ENCODE results near the gene STYXL2.

The STYXL2 gene

DNA sequence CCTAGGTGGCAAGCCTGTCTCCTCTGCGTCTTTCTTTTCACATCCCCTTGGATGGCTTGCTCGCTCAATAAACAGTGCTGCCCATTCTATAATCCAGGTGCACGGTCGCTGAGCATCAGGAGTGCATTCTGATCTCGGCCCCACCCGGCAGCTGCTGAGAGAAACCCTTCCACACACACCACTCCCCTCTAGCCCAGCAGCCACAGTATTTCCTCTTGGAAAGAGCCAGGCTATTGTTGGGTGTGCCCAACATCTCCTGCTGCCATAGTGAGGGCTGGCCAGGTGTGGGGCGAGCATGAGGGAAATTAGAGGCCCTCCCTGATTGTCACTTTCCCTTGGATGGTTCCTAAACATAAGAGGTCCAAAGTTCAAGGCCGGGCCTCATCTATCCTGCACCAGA lies 28.4 kb upstream of the STYXL2 start:
- in situ Hi-C loops (cut with MboI; ENCODE audit: low sequenced_read_pairs): loop anchor here (5.0 to 10.0 kb wide), 3 partner anchors 377 to 619 kb away; no protein-coding TSS in a partner anchor
- Histone ChIP-seq H3K36me3 (replicated peaks) (no peaks in the 10 kb centered on the region), H3K9me3 (no peaks in the 10 kb centered on the region; the same call in 1 of the 2 replicates), H3K4me1 (no peaks in the 10 kb centered on the region), H3K4me3 (no peak overlapping the region), H3K27me3 (ENCODE audit: low read depth) (peaks cover 3% of the 10 kb centered on the region; the same call in 1 of the 2 replicates)
- DNase-seq (ENCODE audit: low spot score in 2 of 2): no peak

DNA sequence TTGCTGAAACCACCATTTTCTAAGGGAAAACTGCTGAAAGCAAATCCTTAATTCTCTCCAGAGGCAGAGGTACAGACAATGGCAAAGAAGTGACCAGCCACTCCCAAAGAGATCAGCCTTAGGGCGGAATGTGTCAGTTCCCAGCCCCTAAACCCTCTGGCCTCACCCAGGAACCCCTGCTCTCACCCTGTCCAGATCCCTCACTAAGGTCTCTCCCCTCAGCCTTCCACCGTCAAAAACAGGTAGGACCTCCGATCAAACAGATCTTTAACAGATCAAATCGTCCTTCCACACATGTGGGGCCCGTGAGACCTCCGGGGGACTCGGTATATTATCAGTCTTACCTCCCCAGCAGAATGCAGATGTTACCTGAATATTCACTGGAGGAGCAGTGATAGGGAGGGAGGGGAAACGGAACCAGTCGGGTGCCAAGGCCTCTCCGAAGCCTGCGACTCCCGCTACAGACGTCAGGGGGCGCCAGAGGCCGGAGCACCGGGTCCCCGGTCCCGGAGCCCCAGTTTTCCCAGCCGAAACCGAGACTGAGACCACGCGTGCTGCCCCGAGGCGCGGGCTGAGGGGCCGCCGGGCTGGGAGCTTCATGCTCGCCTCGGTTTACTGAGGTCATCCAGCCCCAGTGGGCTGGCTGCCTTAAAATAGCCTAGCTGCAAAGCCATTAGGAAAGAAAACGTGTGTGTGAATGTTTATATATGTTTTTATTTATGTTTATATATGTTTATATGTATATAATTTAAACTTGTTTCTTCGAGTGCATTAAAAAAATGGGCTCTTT lies 27.3 kb upstream of the STYXL2 start:
- in situ Hi-C loops (cut with MboI; ENCODE audit: low sequenced_read_pairs): loop anchor here (5.0 to 10.0 kb wide), 3 partner anchors 376 to 618 kb away; no protein-coding TSS in a partner anchor
- no peaks in the 10 kb centered on the region; the same call in 1 of the 2 replicates for H3K9me3 ChIP-seq
- peaks cover 3% of the 10 kb centered on the region; the same call in 1 of the 2 replicates for H3K27me3 ChIP-seq (ENCODE audit: low read depth)
- no peaks in the 10 kb centered on the region for H3K4me1 ChIP-seq
- DNase-seq (ENCODE audit: low spot score in 2 of 2): peak; percentile 52 to 88
- no peak overlapping the region for H3K4me3 ChIP-seq
- no peaks in the 10 kb centered on the region for H3K36me3 ChIP-seq (replicated peaks)

DNA sequence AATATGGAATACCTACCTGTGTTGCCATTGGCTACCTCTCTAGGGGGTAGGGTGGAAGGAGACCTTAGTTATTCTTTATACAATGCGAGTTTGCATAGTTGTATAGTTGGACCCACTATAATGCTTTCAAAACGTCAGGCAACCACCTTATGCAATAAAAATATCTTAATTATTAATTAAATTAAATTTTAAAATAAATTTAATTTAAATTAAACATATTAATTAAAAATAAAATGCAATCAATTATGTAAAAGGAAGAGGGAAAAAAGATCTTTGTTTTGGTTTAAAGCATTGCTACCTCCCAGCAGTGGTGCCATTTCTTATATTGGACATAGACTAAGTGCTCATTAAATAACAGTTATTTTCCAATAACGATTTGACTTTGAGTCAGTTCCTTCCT lies 26.0 kb upstream of the STYXL2 start:
- Histone ChIP-seq H3K27me3 (ENCODE audit: low read depth) (peaks cover 9% of the 10 kb centered on the region), H3K4me3 (no peak overlapping the region), H3K9me3 (no peaks in the 10 kb centered on the region; the same call in 1 of the 2 replicates), H3K36me3 (replicated peaks) (no peaks in the 10 kb centered on the region), H3K4me1 (no peaks in the 10 kb centered on the region)
- in situ Hi-C loops (cut with MboI; ENCODE audit: low sequenced_read_pairs): loop anchor here (5.0 to 10.0 kb wide), 3 partner anchors 374 to 617 kb away; no protein-coding TSS in a partner anchor
- DNase-seq (ENCODE audit: low spot score in 2 of 2): no peak

DNA sequence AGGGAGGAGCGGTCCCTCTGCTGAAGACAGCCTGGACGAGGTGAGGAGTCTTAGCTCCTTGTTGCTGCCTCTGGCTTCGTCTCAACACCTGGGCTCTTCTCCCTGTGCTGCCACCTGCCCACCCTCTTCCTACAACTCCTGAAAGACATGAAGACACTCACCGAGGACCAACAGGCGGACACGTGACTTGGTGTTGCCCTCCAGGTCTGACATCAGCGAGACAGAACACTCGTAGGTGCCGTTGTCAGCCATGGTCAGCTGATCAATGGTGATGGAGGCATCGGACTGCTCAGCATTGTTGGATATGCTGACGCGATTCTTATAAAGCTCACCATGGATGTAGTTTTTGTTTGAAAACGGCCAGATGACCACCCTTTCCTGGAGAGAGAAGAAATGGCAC lies 25.1 kb upstream of the STYXL2 start:
- in situ Hi-C loops (cut with MboI; ENCODE audit: low sequenced_read_pairs): loop anchor here (5.0 to 10.0 kb wide), 3 partner anchors 374 to 616 kb away; no protein-coding TSS in a partner anchor
- no peak for DNase-seq (ENCODE audit: low spot score in 2 of 2)
- H3K4me1 ChIP-seq: no peaks in the 10 kb centered on the region
- peaks cover 9% of the 10 kb centered on the region for H3K27me3 ChIP-seq (ENCODE audit: low read depth)
- no peak overlapping the region for H3K4me3 ChIP-seq
- no peaks in the 10 kb centered on the region for H3K36me3 ChIP-seq (replicated peaks)
- no peaks in the 10 kb centered on the region; the same call in 1 of the 2 replicates for H3K9me3 ChIP-seq

DNA sequence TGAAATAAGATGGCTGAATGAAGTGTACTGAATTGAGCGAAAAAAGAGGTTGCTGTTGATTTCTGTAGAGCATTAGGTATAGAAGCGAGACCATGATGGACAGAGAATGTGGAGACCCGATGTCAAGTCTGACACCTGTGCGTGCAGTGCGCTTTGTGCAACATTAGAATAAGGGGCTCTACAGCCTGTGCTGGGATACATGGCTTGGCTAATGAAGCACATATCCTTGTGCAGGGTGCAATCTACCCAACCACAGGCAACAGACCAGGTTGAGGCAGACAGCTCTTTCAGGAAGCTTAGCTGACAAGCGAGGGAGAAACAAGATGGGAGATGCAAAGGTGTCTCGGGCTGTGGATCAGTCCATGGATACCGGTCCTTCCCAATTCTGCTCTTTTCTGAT lies 22.6 kb upstream of the STYXL2 start:
- no peaks in the 10 kb centered on the region for H3K36me3 ChIP-seq (replicated peaks)
- H3K27me3 ChIP-seq (ENCODE audit: low read depth): peaks cover 7% of the 10 kb centered on the region
- no peaks in the 10 kb centered on the region; the same call in 1 of the 2 replicates for H3K9me3 ChIP-seq
- H3K4me3 ChIP-seq: no peak overlapping the region
- in situ Hi-C loops (cut with MboI; ENCODE audit: low sequenced_read_pairs): no loop called here
- no peaks in the 10 kb centered on the region for H3K4me1 ChIP-seq
- DNase-seq (ENCODE audit: low spot score in 2 of 2): no peak

DNA sequence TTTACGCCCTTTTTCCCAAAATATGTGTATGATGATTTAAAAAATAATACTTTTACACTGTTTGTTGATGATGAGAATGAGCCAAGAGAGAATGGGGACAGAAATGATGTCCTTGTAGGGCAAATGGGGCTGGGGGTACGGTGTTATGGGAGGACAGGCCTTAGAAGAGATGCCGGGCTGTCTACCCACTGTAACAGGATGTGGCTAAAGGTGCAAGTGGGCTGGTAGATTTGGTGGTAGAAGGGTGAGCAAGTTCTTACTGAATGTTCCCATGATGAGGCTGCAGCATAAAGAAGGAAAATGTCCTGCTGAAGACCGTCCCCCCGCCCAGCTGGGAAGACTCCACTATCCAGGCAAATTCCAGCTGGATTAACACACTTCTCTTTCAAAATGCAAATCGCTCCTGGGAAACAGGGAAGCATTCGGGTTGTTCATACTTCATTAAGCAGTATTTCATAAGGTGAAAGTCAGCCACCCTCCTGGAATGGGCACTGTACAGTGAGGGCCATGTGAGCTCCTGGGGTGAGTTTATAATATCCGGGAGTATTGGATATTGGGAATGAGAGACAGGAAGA lies 17.7 kb upstream of the STYXL2 start:
- in situ Hi-C loops (cut with MboI; ENCODE audit: low sequenced_read_pairs): no loop called here
- Histone ChIP-seq H3K36me3 (replicated peaks) (no peaks in the 10 kb centered on the region), H3K27me3 (ENCODE audit: low read depth) (peaks cover 19% of the 10 kb centered on the region), H3K9me3 (no peaks in the 10 kb centered on the region), H3K4me3 (no peak overlapping the region), H3K4me1 (no peaks in the 10 kb centered on the region)
- no peak for DNase-seq (ENCODE audit: low spot score in 2 of 2)

DNA sequence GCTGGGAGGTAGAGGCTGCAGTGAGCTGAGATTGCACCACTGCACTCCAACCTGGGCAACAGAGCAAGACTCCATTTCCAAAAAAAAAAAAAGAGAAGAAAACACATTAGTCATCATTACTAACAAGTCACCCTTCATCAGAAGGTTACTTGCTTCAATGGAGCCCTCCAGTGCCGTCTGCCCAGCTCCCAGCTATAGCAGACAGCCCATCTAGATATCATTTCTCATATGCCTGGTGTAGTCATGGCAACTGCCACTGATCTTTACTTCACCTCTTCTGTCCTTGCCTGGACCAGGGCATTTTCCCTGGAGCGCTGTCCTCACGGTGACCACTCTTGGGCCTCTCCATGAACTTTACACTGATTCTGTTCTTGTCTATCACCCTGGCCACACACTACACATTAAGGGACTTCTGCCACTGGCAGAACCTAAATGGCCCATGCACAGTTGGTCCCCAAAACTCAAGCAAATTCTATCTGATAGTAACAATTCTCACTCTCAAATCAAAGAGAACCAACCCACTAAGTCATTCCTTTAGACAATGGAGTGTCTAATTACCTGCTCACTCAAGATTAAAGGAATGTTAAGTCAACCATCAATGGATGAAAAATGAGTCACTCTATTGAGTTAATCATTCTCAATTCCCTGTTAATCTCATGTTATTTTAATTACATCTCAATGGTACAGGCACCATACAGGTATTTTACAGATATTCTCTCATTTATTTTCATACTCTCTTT lies 16.6 kb upstream of the STYXL2 start:
- in situ Hi-C loops (cut with MboI; ENCODE audit: low sequenced_read_pairs): no loop called here
- no peaks in the 10 kb centered on the region for H3K4me1 ChIP-seq
- peaks cover 22% of the 10 kb centered on the region for H3K27me3 ChIP-seq (ENCODE audit: low read depth)

DNA sequence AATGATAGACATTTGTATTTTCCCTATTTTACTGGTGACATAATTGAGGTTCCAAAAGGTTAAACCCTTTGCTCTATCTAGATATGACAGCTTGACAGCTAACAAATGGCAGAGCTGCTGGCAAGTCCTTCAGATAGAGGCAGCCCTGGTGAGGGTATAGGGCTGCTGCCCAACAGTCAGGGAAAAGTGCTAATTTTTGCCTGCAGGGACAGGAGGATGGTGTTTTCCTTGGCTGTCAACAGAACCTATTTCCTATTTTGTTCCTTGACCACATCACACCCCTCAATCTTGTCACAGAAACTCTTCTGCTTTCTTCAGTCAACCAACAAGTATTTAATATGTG lies 16.0 kb upstream of the STYXL2 start:
- in situ Hi-C loops (cut with MboI; ENCODE audit: low sequenced_read_pairs): no loop called here
- Histone ChIP-seq H3K4me1 (no peaks in the 10 kb centered on the region), H3K36me3 (replicated peaks) (no peaks in the 10 kb centered on the region), H3K9me3 (no peaks in the 10 kb centered on the region), H3K4me3 (no peak overlapping the region), H3K27me3 (ENCODE audit: low read depth) (peaks cover 22% of the 10 kb centered on the region; the same call in 1 of the 2 replicates)
- no peak for DNase-seq (ENCODE audit: low spot score in 2 of 2)

More for the DNA sequence above, 16.6 kb upstream of the STYXL2 start:
- H3K9me3 ChIP-seq: no peaks in the 10 kb centered on the region
- DNase-seq (ENCODE audit: low spot score in 2 of 2): no peak
- no peak overlapping the region for H3K4me3 ChIP-seq
- H3K36me3 ChIP-seq (replicated peaks): no peaks in the 10 kb centered on the region

DNA sequence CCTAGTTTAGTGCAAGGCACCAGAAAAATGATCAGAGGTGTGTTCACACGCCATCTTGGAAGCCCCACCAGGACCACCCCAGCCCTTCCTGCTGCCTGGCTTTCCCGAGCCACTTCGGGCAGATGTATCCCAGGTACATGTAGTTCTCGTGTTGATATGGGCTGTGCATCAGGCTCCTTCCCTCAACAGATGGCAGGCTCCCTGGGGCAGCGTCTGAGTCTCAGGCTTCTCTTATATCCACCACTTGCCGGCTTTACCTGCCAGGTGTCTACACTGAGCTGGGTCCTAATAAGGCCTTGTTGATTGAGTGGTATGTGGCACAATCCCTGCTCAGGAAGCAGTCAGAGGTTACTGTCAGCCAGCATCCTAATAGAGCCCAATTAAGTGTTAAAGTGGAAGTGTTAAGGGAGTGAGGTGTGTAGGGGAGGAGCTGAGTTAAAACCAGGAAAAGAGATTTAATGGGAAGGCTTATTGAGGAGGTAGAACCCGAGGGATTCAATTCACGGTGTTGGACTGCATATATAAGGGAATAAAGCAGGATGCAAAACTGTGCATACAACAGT lies 12.2 kb upstream of the STYXL2 start:
- H3K36me3 ChIP-seq (replicated peaks): no peaks in the 10 kb centered on the region
- H3K4me3 ChIP-seq: no peak overlapping the region
- in situ Hi-C loops (cut with MboI; ENCODE audit: low sequenced_read_pairs): no loop called here

DNA sequence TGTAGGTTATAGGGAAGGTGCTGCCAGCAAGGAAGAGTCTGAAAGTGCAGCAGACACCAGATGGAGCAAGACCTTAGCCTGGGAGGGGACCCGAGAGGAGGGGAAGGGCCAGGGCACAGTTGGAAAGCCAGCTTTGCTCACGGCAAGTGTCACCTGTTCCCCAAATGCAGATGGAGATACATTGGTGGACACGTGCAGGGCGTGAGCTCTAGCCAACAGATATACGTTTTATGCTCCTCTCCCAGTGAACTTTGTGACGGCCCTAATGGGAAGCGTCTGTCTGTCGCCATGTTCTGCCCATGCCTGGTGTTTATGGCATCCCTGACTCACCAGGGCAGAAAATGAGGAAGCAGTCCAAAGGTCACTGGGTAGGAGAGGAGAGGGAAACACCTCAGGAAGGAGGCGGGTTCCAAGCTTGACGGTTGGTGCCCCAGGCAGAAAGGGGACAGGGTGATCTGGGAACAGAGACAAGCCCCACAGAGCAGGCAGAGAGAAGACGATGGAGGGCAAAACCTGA lies 11.3 kb upstream of the STYXL2 start:
- Histone ChIP-seq H3K36me3 (replicated peaks) (no peaks in the 10 kb centered on the region), H3K9me3 (no peaks in the 10 kb centered on the region), H3K4me3 (no peak overlapping the region), H3K27me3 (ENCODE audit: low read depth) (peaks cover 29% of the 10 kb centered on the region; the same call in 1 of the 2 replicates), H3K4me1 (no peaks in the 10 kb centered on the region)
- DNase-seq (ENCODE audit: low spot score in 2 of 2): no peak
- in situ Hi-C loops (cut with MboI; ENCODE audit: low sequenced_read_pairs): no loop called here

More for the DNA sequence above, 12.2 kb upstream of the STYXL2 start:
- no peaks in the 10 kb centered on the region for H3K9me3 ChIP-seq
- H3K4me1 ChIP-seq: no peaks in the 10 kb centered on the region
- DNase-seq (ENCODE audit: low spot score in 2 of 2): no peak
- peaks cover 29% of the 10 kb centered on the region; the same call in 1 of the 2 replicates for H3K27me3 ChIP-seq (ENCODE audit: low read depth)

DNA sequence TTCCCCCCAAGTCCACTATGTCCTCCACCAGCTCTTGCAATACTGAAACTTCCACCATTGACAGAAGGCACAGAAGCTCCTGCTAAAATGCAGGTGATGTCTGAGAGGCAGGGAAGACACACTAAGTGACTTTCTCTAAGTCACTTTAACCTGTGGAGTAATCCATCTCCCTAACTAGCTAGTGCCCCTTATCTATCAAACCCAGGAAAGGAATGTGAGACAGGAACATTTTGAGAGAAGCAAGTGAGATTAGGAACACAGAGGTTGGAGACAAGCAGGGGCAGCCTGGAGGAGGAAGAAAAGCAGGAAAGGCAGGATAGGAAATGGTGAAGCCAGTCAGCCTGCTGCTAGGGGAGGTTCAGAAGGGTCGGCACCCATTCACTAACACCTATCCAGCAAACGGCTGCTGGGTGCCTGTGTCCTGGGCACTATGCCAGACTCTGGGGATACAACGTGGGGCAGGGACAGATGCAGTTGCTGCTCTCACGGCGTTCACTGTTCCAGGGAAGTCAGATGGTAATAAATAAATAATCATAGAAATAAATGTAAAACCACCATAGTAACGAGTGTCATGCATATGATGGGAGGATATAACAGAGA lies 10.7 kb upstream of the STYXL2 start:
- Histone ChIP-seq H3K4me3 (no peak overlapping the region), H3K36me3 (replicated peaks) (no peaks in the 10 kb centered on the region), H3K4me1 (no peaks in the 10 kb centered on the region), H3K9me3 (no peaks in the 10 kb centered on the region), H3K27me3 (ENCODE audit: low read depth) (peaks cover 29% of the 10 kb centered on the region; the same call in 1 of the 2 replicates)
- in situ Hi-C loops (cut with MboI; ENCODE audit: low sequenced_read_pairs): no loop called here
- no peak for DNase-seq (ENCODE audit: low spot score in 2 of 2)

DNA sequence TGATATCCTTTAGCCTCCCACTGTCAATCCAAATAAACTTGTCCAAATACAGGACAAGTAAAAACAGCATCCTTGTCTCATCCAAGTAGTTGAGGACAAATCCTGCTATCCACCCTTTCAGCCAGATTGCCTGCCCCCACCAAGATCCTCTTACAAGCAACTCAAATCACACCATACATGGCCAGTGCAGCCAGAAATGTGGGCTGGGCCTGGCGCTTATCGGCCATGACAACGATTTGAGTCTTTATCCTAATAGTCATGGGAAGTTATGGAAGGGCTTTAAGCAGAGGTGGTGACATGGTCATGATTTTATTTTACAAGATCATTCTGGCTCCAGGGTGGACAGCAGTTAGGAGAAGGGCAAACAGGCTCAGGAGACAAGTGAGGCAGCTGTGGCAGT lies 10.0 kb upstream of the STYXL2 start:
- Histone ChIP-seq H3K36me3 (replicated peaks) (no peaks in the 10 kb centered on the region), H3K4me3 (no peak overlapping the region), H3K27me3 (ENCODE audit: low read depth) (peaks cover 29% of the 10 kb centered on the region; the same call in 1 of the 2 replicates), H3K9me3 (no peaks in the 10 kb centered on the region), H3K4me1 (no peaks in the 10 kb centered on the region)
- DNase-seq (ENCODE audit: low spot score in 2 of 2): no peak
- in situ Hi-C loops (cut with MboI; ENCODE audit: low sequenced_read_pairs): no loop called here

DNA sequence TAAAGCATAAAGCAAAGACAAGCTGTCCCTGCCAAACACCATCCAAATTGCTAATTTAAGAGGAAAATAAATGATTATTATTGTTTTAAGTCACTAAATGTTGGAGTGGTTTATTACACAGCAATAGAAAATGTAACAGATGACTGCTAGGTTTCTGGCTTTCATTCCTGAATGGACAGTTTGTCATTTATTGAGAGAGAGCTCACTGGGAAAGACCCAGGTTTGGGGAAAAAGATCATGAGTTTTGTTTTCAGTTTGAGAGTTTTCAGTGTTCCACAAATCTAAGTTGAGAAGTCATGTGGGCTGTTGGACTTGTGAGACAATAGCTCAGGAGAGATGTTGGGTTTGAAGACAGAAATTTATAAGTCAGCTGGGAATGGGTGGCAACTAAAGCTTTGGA lies 9.1 kb upstream of the STYXL2 start:
- in situ Hi-C loops (cut with MboI; ENCODE audit: low sequenced_read_pairs): no loop called here
- H3K27me3 ChIP-seq (ENCODE audit: low read depth): peaks cover 25% of the 10 kb centered on the region; the same call in 1 of the 2 replicates
- H3K36me3 ChIP-seq (replicated peaks): no peaks in the 10 kb centered on the region
- no peaks in the 10 kb centered on the region for H3K9me3 ChIP-seq
- no peaks in the 10 kb centered on the region for H3K4me1 ChIP-seq
- no peak for DNase-seq (ENCODE audit: low spot score in 2 of 2)
- H3K4me3 ChIP-seq: no peak overlapping the region
